Fibroblast of skin of left quadriceps (primary cell): ENCODE results near the gene TNK2.
"Not testable (repeated sequence)": the region's sequence is repeated elsewhere in the genome, so short reads cannot be mapped to it uniquely, and the experiment has no call there.

ENCODE experiments used
- DNase-seq, 2 experiments: peaks; one replicate each; pipeline ENCODE4 v3.0.0-alpha.2; 2013; ENCODE audit warnings: low read depth in 2 of 2

TNK2 gene

GRCh38 chr3:195850857-195851543 lies 57.4 kb downstream of the TNK2 start:
- DNase-seq, result peak; percentile 68

GRCh38 chr3:195849322-195850074 lies 58.9 kb downstream of the TNK2 start:
- peak; percentile 5 to 8 for DNase-seq

- no peak for DNase-seq
Measured at GRCh38 chr3:195847055-195847950, 61.0 kb downstream of the TNK2 start.

GRCh38 chr3:195845483-195845882 lies 62.9 kb downstream of the TNK2 start:
- DNase-seq, result no peak

- no peak for DNase-seq
Measured at GRCh38 chr3:195844671-195845218, 63.6 kb downstream of the TNK2 start.

GRCh38 chr3:195839260-195840010 lies 68.9 kb downstream of the TNK2 start:
- DNase-seq, result no peak

GRCh38 chr3:195838714-195839113 lies 69.6 kb downstream of the TNK2 start:
- DNase-seq, result no peak

GRCh38 chr3:195836476-195837135 lies 71.7 kb downstream of the TNK2 start:
- no peak for DNase-seq

GRCh38 chr3:195835791-195836190 lies 72.6 kb downstream of the TNK2 start:
- DNase-seq, result no peak

GRCh38 chr3:195834675-195835583 lies 73.4 kb downstream of the TNK2 start:
- DNase-seq, result no peak

- no peak for DNase-seq
Measured at GRCh38 chr3:195829897-195830254, 78.5 kb downstream of the TNK2 start.

- DNase-seq, result no peak
Measured at GRCh38 chr3:195828762-195829161, 79.6 kb downstream of the TNK2 start.

- no peak for DNase-seq
Measured at GRCh38 chr3:195825857-195826804, 82.2 kb downstream of the TNK2 start.

GRCh38 chr3:195825191-195825588 lies 83.2 kb downstream of the TNK2 start:
- no peak for DNase-seq

GRCh38 chr3:195824425-195825190 lies 83.7 kb downstream of the TNK2 start:
- DNase-seq, result not testable (repeated sequence)

- no peak for DNase-seq
Measured at GRCh38 chr3:195823999-195824398, 84.4 kb downstream of the TNK2 start.

- no peak for DNase-seq
Measured at GRCh38 chr3:195823280-195823679, 85.1 kb downstream of the TNK2 start.
